ENCODE data around the gene TUBA3E.

DNA sequence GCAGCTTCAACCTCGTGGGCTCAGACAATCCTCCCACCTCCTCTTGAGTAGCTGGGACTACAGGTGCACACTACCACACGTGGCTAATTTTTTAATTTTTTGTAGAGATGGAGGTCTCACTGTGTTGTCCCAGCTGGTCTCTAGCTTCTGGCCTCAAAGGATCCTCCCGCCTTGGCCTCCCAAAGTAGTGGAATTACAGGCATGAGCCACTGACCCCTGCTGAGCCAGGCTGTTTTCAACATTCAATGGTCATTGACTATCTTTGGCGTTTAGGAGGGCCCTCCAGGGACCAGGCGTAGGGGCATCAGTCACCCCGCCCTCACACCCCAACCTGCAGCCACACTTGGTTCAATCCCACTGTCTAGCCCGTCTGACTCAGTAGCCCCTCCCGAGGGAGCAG lies 11.0 kb downstream of the TUBA3E start:
- no peak for TF ChIP-seq HDAC6 (IDR thresholded peaks at IDR 0.05; ENCODE audit: low read depth, low read length)
- no peak for TF ChIP-seq GABPA (IDR thresholded peaks at IDR 0.05; ENCODE audit: borderline replicate concordance, insufficient read depth, low read length)
- TF ChIP-seq, protein P1, sequence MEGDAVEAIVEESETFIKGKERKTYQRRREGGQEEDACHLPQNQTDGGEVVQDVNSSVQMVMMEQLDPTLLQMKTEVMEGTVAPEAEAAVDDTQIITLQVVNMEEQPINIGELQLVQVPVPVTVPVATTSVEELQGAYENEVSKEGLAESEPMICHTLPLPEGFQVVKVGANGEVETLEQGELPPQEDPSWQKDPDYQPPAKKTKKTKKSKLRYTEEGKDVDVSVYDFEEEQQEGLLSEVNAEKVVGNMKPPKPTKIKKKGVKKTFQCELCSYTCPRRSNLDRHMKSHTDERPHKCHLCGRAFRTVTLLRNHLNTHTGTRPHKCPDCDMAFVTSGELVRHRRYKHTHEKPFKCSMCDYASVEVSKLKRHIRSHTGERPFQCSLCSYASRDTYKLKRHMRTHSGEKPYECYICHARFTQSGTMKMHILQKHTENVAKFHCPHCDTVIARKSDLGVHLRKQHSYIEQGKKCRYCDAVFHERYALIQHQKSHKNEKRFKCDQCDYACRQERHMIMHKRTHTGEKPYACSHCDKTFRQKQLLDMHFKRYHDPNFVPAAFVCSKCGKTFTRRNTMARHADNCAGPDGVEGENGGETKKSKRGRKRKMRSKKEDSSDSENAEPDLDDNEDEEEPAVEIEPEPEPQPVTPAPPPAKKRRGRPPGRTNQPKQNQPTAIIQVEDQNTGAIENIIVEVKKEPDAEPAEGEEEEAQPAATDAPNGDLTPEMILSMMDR (IDR thresholded peaks at IDR 0.05; ENCODE audit: control extremely low read depth in 1 of 3, insufficient read depth in 1 of 3, low read depth in 1 of 3, low read length in 3 of 3) = no peak
- TF ChIP-seq, protein P2, sequence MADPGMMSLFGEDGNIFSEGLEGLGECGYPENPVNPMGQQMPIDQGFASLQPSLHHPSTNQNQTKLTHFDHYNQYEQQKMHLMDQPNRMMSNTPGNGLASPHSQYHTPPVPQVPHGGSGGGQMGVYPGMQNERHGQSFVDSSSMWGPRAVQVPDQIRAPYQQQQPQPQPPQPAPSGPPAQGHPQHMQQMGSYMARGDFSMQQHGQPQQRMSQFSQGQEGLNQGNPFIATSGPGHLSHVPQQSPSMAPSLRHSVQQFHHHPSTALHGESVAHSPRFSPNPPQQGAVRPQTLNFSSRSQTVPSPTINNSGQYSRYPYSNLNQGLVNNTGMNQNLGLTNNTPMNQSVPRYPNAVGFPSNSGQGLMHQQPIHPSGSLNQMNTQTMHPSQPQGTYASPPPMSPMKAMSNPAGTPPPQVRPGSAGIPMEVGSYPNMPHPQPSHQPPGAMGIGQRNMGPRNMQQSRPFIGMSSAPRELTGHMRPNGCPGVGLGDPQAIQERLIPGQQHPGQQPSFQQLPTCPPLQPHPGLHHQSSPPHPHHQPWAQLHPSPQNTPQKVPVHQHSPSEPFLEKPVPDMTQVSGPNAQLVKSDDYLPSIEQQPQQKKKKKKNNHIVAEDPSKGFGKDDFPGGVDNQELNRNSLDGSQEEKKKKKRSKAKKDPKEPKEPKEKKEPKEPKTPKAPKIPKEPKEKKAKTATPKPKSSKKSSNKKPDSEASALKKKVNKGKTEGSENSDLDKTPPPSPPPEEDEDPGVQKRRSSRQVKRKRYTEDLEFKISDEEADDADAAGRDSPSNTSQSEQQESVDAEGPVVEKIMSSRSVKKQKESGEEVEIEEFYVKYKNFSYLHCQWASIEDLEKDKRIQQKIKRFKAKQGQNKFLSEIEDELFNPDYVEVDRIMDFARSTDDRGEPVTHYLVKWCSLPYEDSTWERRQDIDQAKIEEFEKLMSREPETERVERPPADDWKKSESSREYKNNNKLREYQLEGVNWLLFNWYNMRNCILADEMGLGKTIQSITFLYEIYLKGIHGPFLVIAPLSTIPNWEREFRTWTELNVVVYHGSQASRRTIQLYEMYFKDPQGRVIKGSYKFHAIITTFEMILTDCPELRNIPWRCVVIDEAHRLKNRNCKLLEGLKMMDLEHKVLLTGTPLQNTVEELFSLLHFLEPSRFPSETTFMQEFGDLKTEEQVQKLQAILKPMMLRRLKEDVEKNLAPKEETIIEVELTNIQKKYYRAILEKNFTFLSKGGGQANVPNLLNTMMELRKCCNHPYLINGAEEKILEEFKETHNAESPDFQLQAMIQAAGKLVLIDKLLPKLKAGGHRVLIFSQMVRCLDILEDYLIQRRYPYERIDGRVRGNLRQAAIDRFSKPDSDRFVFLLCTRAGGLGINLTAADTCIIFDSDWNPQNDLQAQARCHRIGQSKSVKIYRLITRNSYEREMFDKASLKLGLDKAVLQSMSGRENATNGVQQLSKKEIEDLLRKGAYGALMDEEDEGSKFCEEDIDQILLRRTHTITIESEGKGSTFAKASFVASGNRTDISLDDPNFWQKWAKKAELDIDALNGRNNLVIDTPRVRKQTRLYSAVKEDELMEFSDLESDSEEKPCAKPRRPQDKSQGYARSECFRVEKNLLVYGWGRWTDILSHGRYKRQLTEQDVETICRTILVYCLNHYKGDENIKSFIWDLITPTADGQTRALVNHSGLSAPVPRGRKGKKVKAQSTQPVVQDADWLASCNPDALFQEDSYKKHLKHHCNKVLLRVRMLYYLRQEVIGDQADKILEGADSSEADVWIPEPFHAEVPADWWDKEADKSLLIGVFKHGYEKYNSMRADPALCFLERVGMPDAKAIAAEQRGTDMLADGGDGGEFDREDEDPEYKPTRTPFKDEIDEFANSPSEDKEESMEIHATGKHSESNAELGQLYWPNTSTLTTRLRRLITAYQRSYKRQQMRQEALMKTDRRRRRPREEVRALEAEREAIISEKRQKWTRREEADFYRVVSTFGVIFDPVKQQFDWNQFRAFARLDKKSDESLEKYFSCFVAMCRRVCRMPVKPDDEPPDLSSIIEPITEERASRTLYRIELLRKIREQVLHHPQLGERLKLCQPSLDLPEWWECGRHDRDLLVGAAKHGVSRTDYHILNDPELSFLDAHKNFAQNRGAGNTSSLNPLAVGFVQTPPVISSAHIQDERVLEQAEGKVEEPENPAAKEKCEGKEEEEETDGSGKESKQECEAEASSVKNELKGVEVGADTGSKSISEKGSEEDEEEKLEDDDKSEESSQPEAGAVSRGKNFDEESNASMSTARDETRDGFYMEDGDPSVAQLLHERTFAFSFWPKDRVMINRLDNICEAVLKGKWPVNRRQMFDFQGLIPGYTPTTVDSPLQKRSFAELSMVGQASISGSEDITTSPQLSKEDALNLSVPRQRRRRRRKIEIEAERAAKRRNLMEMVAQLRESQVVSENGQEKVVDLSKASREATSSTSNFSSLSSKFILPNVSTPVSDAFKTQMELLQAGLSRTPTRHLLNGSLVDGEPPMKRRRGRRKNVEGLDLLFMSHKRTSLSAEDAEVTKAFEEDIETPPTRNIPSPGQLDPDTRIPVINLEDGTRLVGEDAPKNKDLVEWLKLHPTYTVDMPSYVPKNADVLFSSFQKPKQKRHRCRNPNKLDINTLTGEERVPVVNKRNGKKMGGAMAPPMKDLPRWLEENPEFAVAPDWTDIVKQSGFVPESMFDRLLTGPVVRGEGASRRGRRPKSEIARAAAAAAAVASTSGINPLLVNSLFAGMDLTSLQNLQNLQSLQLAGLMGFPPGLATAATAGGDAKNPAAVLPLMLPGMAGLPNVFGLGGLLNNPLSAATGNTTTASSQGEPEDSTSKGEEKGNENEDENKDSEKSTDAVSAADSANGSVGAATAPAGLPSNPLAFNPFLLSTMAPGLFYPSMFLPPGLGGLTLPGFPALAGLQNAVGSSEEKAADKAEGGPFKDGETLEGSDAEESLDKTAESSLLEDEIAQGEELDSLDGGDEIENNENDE (IDR thresholded peaks at IDR 0.05; ENCODE audit: insufficient replicate concordance, low read length) = no peak
- TF ChIP-seq CHD2 (IDR thresholded peaks at IDR 0.05; ENCODE audit: low read length) = no peak

All from H1 (cell line).